Epidermal melanocyte (primary cell): ENCODE measurements around the gene TBX2.

ENCODE experiments used
- DNase-seq: peaks from one replicate; pipeline ENCODE4 v3.0.0; 2011; ENCODE audit warnings: low spot score; ENCODE audit not compliant: insufficient read length

Gene TBX2

GRCh38 chr17:61402073-61402541, 2.5 kb downstream of the TBX2 start:
- DNase-seq, result no peak

- DNase-seq, result no peak
These were observed 3.5 kb downstream of the TBX2 start for GRCh38 chr17:61402978-61403800.

GRCh38 chr17:61403801-61404662, 4.4 kb downstream of the TBX2 start:
- DNase-seq, result no peak

- no peak for DNase-seq
These were observed 4.9 kb downstream of the TBX2 start for GRCh38 chr17:61404663-61404912.

- no peak for DNase-seq
These were observed 5.5 kb downstream of the TBX2 start for GRCh38 chr17:61404913-61405685.

GRCh38 chr17:61405686-61406536, 6.3 kb downstream of the TBX2 start:
- no peak for DNase-seq

- DNase-seq, result no peak
These were observed 6.8 kb downstream of the TBX2 start for GRCh38 chr17:61406537-61406845.

- DNase-seq, result no peak
These were observed 7.6 kb downstream of the TBX2 start for GRCh38 chr17:61406971-61407911.

GRCh38 chr17:61408151-61409041, 8.8 kb downstream of the TBX2 start:
- no peak for DNase-seq

- DNase-seq, result no peak
These were observed 9.9 kb downstream of the TBX2 start for GRCh38 chr17:61409301-61410112.

- no peak for DNase-seq
These were observed 10.7 kb downstream of the TBX2 start for GRCh38 chr17:61410141-61411010.

- DNase-seq, result no peak
These were observed 11.3 kb downstream of the TBX2 start for GRCh38 chr17:61411011-61411260.

- DNase-seq, result no peak
These were observed 11.9 kb downstream of the TBX2 start for GRCh38 chr17:61411261-61412142.

GRCh38 chr17:61412143-61412859, 12.7 kb downstream of the TBX2 start:
- peak; percentile 84 for DNase-seq

- DNase-seq, result no peak
These were observed 13.4 kb downstream of the TBX2 start for GRCh38 chr17:61412860-61413660.
